IMR-90 (cell line): ENCODE measurements around the gene ACSL1.

Source experiments
- CEBPB ChIP-seq: IDR thresholded peaks from 2 replicates; pipeline ENCODE4 v1.6.1; 2012; ENCODE audit warnings: low read depth, low read length, improper control_type of control experiment
- MXI1 ChIP-seq: IDR thresholded peaks from 2 replicates; pipeline ENCODE4 v1.6.1; 2012; ENCODE audit warnings: low read depth, mild to moderate bottlenecking, low read length, moderate library complexity, borderline replicate concordance
- POLR2A ChIP-seq: IDR thresholded peaks from 2 replicates; pipeline ENCODE4 v1.6.1; 2012; ENCODE audit warnings: mild to moderate bottlenecking, low read depth, low read length
- RAD21 ChIP-seq: IDR thresholded peaks from 2 replicates; pipeline ENCODE4 v1.6.1; 2012; ENCODE audit warnings: low read length, improper control_type of control experiment
- RCOR1 ChIP-seq: IDR thresholded peaks from 2 replicates; pipeline ENCODE4 v1.6.1; 2012; ENCODE audit warnings: mild to moderate bottlenecking, low read length, improper control_type of control experiment; ENCODE audit not compliant: insufficient replicate concordance
- RFX5 ChIP-seq: IDR thresholded peaks from 2 replicates; pipeline ENCODE4 v1.8.0; 2012; ENCODE audit warnings: low read depth, mild to moderate bottlenecking, low read length, moderate library complexity
- TF ChIP-seq, protein P1 (sequence below): conservative IDR thresholded peaks from 2 replicates; pipeline ENCODE4 v1.5.1; 2012; ENCODE audit warnings: mild to moderate bottlenecking, low read depth, low read length, improper control_type of control experiment

DNA sequence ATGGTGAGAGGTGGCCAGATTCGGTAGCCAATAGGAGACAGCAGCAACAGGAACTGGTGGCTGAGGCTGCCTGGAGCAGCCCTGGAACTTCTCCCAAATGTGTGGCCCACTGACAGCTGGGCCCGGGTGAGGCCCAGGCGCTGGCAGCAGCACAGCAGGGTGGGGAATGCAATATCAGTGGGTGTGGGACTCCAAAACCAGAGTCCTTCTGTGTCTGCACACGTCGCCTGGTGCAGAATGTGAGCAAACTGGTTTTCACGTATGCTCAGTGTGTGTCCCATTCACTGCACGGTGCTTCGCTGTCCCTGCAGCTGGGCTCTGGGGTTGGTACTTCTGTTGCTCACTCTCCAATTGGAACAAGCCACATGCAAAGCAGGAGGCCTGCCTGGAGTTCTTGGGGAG, 77.5 kb downstream of the ACSL1 start:
- no peak for TF ChIP-seq POLR2A
- TF ChIP-seq, protein P1, sequence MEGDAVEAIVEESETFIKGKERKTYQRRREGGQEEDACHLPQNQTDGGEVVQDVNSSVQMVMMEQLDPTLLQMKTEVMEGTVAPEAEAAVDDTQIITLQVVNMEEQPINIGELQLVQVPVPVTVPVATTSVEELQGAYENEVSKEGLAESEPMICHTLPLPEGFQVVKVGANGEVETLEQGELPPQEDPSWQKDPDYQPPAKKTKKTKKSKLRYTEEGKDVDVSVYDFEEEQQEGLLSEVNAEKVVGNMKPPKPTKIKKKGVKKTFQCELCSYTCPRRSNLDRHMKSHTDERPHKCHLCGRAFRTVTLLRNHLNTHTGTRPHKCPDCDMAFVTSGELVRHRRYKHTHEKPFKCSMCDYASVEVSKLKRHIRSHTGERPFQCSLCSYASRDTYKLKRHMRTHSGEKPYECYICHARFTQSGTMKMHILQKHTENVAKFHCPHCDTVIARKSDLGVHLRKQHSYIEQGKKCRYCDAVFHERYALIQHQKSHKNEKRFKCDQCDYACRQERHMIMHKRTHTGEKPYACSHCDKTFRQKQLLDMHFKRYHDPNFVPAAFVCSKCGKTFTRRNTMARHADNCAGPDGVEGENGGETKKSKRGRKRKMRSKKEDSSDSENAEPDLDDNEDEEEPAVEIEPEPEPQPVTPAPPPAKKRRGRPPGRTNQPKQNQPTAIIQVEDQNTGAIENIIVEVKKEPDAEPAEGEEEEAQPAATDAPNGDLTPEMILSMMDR: no peak
- no peak for TF ChIP-seq MXI1
- no peak for TF ChIP-seq RAD21
- TF ChIP-seq RFX5: no peak
- no peak for TF ChIP-seq RCOR1
- no peak for TF ChIP-seq CEBPB
